ENCODE data around the gene CDC42BPA. TPM values are rescaled to one million over a fixed set of nuclear protein-coding genes. Genes with fewer than 3 reads are reported as not detected.
"Not testable (repeated sequence)": the region's sequence is repeated elsewhere in the genome, so short reads cannot be mapped to it uniquely, and the experiment has no call there.

CDC42BPA gene
- total RNA-seq, 1 experiment from 2014 or later, result 30.1 TPM

- H3K23me2 ChIP-seq (ENCODE audit: insufficient read length, low read depth, low read length, poor library complexity, severe bottlenecking), result no peaks in the 10 kb centered on the region
- no CpG with 5 or more reads among the region's 3 CpGs for WGBS (ENCODE audit: extremely low coverage, insufficient read length, low lambda C conversion rate)
- no peaks in the 10 kb centered on the region for H3K4me1 ChIP-seq (ENCODE audit: insufficient read depth, low read length)
- no peak overlapping the region for H3K14ac ChIP-seq (ENCODE audit: insufficient read depth, low read length)
- TF ChIP-seq CTCF (conservative IDR thresholded peaks at IDR 0.05), result no peak
- H2BK15ac ChIP-seq (ENCODE audit: low read depth, low read length), result no peak overlapping the region
- no peak overlapping the region for H3K18ac ChIP-seq (ENCODE audit: insufficient read length, low read depth, low read length)
- H3K79me1 ChIP-seq (ENCODE audit: insufficient read depth, low read depth, low read length, poor library complexity, severe bottlenecking), result no peaks in the 10 kb centered on the region
- H3K79me2 ChIP-seq (ENCODE audit: insufficient read depth, low read length), result no peaks in the 10 kb centered on the region
- no peak overlapping the region for H3K23ac ChIP-seq (ENCODE audit: insufficient read length, low read depth, low read length)
- Mint-ChIP-seq H3K27me3 (ENCODE audit: low read depth) (no peaks in the 10 kb centered on the region), H3K9me3 (peaks cover 0 to 4% of the 10 kb centered on the region in 2 experiments; a peak in 1 of 5 replicates), H3K4me1 (no peaks in the 10 kb centered on the region; a peak in 1 of 4 replicates), H3K27ac (peak overlapping the region in 2 of 3 experiments; percentile 42 to 58; a peak in 2 of 7 replicates), H3K4me3 (no peak overlapping the region), H3K36me3 (ENCODE audit: insufficient read depth in 1 of 3, low read depth in 3 of 3) (peaks cover 4 to 18% (median 14%) of the 10 kb centered on the region in 3 experiments; a peak in 6 of 7 replicates)
- H2AFZ ChIP-seq (ENCODE audit: low read length), result no peak overlapping the region
- no peak overlapping the region for H2BK120ac ChIP-seq (ENCODE audit: low read depth, low read length, poor library complexity, severe bottlenecking)
- no peak overlapping the region for H4K8ac ChIP-seq (replicated peaks; ENCODE audit: insufficient read length, low read depth, low read length)
- no peak overlapping the region for H3K9ac ChIP-seq (ENCODE audit: extremely low read depth, insufficient read length, low read length)
- H3K4ac ChIP-seq (ENCODE audit: low read depth, low read length), result no peak overlapping the region
- H2AK5ac ChIP-seq (ENCODE audit: insufficient read length, low read length), result no peak overlapping the region
- no peak overlapping the region for H2BK5ac ChIP-seq (ENCODE audit: insufficient read length, low read length)
- no peak overlapping the region for H4K5ac ChIP-seq (ENCODE audit: insufficient read length, low read depth, low read length)
- no peak overlapping the region for H3K27ac ChIP-seq (ENCODE audit: insufficient read length, low read depth, low read length)
- H3K9me3 ChIP-seq (ENCODE audit: control insufficient read depth, low read depth, low read length), result no peaks in the 10 kb centered on the region
- no peak overlapping the region for H4K91ac ChIP-seq (ENCODE audit: insufficient read length, low read depth, low read length)
- no peak for DNase-seq
- no peak overlapping the region for H3K4me2 ChIP-seq (ENCODE audit: insufficient read depth, insufficient read length, low read length)
- H3K56ac ChIP-seq (ENCODE audit: insufficient read length, low read depth, low read length), result no peak overlapping the region
- H3K27me3 ChIP-seq (ENCODE audit: insufficient read depth, low read length), result no peaks in the 10 kb centered on the region
- no peak overlapping the region for H2BK20ac ChIP-seq (ENCODE audit: low read depth, low read length, poor library complexity, severe bottlenecking)
- no peak overlapping the region for H2BK12ac ChIP-seq (ENCODE audit: insufficient read length, low read depth, low read length)
- H3T11ph ChIP-seq (ENCODE audit: low read length), result no peak overlapping the region
- H4K20me1 ChIP-seq (ENCODE audit: control insufficient read depth, insufficient read depth, insufficient read length), result no peaks in the 10 kb centered on the region
Observed at GRCh38 chr1:227002531-227003049, 315.7 kb downstream of the CDC42BPA start.

- not testable (repeated sequence) for H3T11ph ChIP-seq (ENCODE audit: low read length); H3K23me2 ChIP-seq (ENCODE audit: insufficient read length, low read depth, low read length, poor library complexity, severe bottlenecking); H3K23ac ChIP-seq (ENCODE audit: insufficient read length, low read depth, low read length); H3K18ac ChIP-seq (ENCODE audit: insufficient read length, low read depth, low read length); H2BK15ac ChIP-seq (ENCODE audit: low read depth, low read length); H4K5ac ChIP-seq (ENCODE audit: insufficient read length, low read depth, low read length); H3K56ac ChIP-seq (ENCODE audit: insufficient read length, low read depth, low read length); H3K27me3 ChIP-seq (ENCODE audit: insufficient read depth, low read length); H3K79me1 ChIP-seq (ENCODE audit: insufficient read depth, low read depth, low read length, poor library complexity, severe bottlenecking); H2BK20ac ChIP-seq (ENCODE audit: low read depth, low read length, poor library complexity, severe bottlenecking); H2AFZ ChIP-seq (ENCODE audit: low read length); H2BK120ac ChIP-seq (ENCODE audit: low read depth, low read length, poor library complexity, severe bottlenecking); H4K91ac ChIP-seq (ENCODE audit: insufficient read length, low read depth, low read length); H3K4me2 ChIP-seq (ENCODE audit: insufficient read depth, insufficient read length, low read length); H3K9me3 ChIP-seq (ENCODE audit: control insufficient read depth, low read depth, low read length); H2BK5ac ChIP-seq (ENCODE audit: insufficient read length, low read length); H3K9me3 Mint-ChIP-seq; H3K4me1 ChIP-seq (ENCODE audit: insufficient read depth, low read length); H3K4me3 Mint-ChIP-seq; H3K27ac Mint-ChIP-seq; H3K27me3 Mint-ChIP-seq (ENCODE audit: low read depth); H4K20me1 ChIP-seq (ENCODE audit: control insufficient read depth, insufficient read depth, insufficient read length); H3K4ac ChIP-seq (ENCODE audit: low read depth, low read length); H3K79me2 ChIP-seq (ENCODE audit: insufficient read depth, low read length); H3K9ac ChIP-seq (ENCODE audit: extremely low read depth, insufficient read length, low read length); H3K14ac ChIP-seq (ENCODE audit: insufficient read depth, low read length); H2AK5ac ChIP-seq (ENCODE audit: insufficient read length, low read length); H3K27ac ChIP-seq (ENCODE audit: insufficient read length, low read depth, low read length); H4K8ac ChIP-seq (replicated peaks; ENCODE audit: insufficient read length, low read depth, low read length); H2BK12ac ChIP-seq (ENCODE audit: insufficient read length, low read depth, low read length); DNase-seq
- no CpG with 5 or more reads among the region's 2 CpGs for WGBS (ENCODE audit: extremely low coverage, insufficient read length, low lambda C conversion rate)
- H3K36me3 Mint-ChIP-seq (ENCODE audit: insufficient read depth in 1 of 3, low read depth in 3 of 3), result peaks cover 4 to 19% (median 15%) of the 10 kb centered on the region in 3 experiments; a peak in 6 of 7 replicates
- H3K4me1 Mint-ChIP-seq, result peaks cover 22 to 27% of the 10 kb centered on the region in 2 experiments
Observed at GRCh38 chr1:226999579-226999978, 318.7 kb downstream of the CDC42BPA start.

All from H9 (cell line).